HG03469 (cell line): Measurements from ENCODE around the gene AKAP1.

ENCODE experiments used
- ATAC-seq: cut with Tn5 transposase; IDR thresholded peaks from one replicate; pipeline ENCODE4 v1.9.1; 2021; ENCODE audit warnings: mild to moderate bottlenecking, moderate library complexity, moderate number of reproducible peaks; ENCODE audit not compliant: unreplicated experiment

Gene AKAP1

GRCh38 chr17:57084802-57085447 lies at the start of gene AKAP1:
Gene AKAP1 (plus strand): TSS chr17:57085246. CDS start chr17:57105465, 20,219 bp downstream.
- peak; percentile 72 for ATAC-seq

GRCh38 chr17:57035971-57036481 lies 49.0 kb upstream of the AKAP1 start:
- ATAC-seq, result no peak

GRCh38 chr17:57037411-57037810 lies 47.6 kb upstream of the AKAP1 start:
- ATAC-seq, result no peak

GRCh38 chr17:57038486-57038885 lies 46.6 kb upstream of the AKAP1 start:
- no peak for ATAC-seq

- no peak for ATAC-seq
Measured at GRCh38 chr17:57040571-57040970, 44.5 kb upstream of the AKAP1 start.

GRCh38 chr17:57043276-57043675 lies 41.8 kb upstream of the AKAP1 start:
- ATAC-seq, result no peak

GRCh38 chr17:57044976-57045867 lies 39.8 kb upstream of the AKAP1 start:
- no peak for ATAC-seq

- ATAC-seq, result no peak
Measured at GRCh38 chr17:57045868-57046704, 39.0 kb upstream of the AKAP1 start.

GRCh38 chr17:57046749-57047148 lies 38.3 kb upstream of the AKAP1 start:
- no peak for ATAC-seq

- ATAC-seq, result no peak
Measured at GRCh38 chr17:57048096-57048495, 37.0 kb upstream of the AKAP1 start.

GRCh38 chr17:57050306-57050705 lies 34.7 kb upstream of the AKAP1 start:
- ATAC-seq, result no peak

- ATAC-seq, result no peak
Measured at GRCh38 chr17:57051886-57052361, 33.1 kb upstream of the AKAP1 start.

GRCh38 chr17:57062865-57063264 lies 22.2 kb upstream of the AKAP1 start:
- no peak for ATAC-seq

GRCh38 chr17:57067162-57067561 lies 17.9 kb upstream of the AKAP1 start:
- no peak for ATAC-seq

- no peak for ATAC-seq
Measured at GRCh38 chr17:57067781-57068180, 17.3 kb upstream of the AKAP1 start.

GRCh38 chr17:57068222-57068658 lies 16.8 kb upstream of the AKAP1 start:
- ATAC-seq, result no peak

- no peak for ATAC-seq
Measured at GRCh38 chr17:57068707-57069106, 16.3 kb upstream of the AKAP1 start.

- no peak for ATAC-seq
Measured at GRCh38 chr17:57071991-57072944, 12.8 kb upstream of the AKAP1 start.

GRCh38 chr17:57073626-57074025 lies 11.4 kb upstream of the AKAP1 start:
- no peak for ATAC-seq

GRCh38 chr17:57075193-57075592 lies 9.9 kb upstream of the AKAP1 start:
- ATAC-seq, result no peak
